OCI-LY1 (cell line): ENCODE results near the gene CAMK2A.

Experiments
- H2AFZ ChIP-seq: fragments of 200-600 bp; sonication (generic), shearing (Covaris generic); 2 replicates; pipeline ENCODE4 v1.6.0; 2014; ENCODE audit warnings: antibody characterized with exemption, mild to moderate bottlenecking, low read length
- H3F3A ChIP-seq: fragments of 200-600 bp; sonication (generic), shearing (Covaris generic); 2 replicates; pipeline ENCODE4 v1.6.0; 2014; ENCODE audit warnings: mild to moderate bottlenecking, antibody characterized with exemption, low read length, moderate library complexity; ENCODE audit not compliant: insufficient read depth
- H3K27ac ChIP-seq: fragments of 200-600 bp; sonication (generic); 2 replicates; pipeline ENCODE4 v1.5.1; 2014; ENCODE audit warnings: low read length, mixed run types, mild to moderate bottlenecking, low read depth; ENCODE audit not compliant: poor library complexity, severe bottlenecking
- H3K27me3 ChIP-seq: fragments of 200-600 bp; sonication (generic); 2 replicates; pipeline ENCODE4 v1.6.0; 2014; ENCODE audit warnings: antibody characterized with exemption, mild to moderate bottlenecking, low read length, moderate library complexity; ENCODE audit not compliant: insufficient read depth
- H3K36me3 ChIP-seq: fragments of 200-600 bp; sonication (generic); 2 replicates; pipeline ENCODE4 v1.6.1; 2014; ENCODE audit warnings: mild to moderate bottlenecking, antibody characterized with exemption, low read length, moderate library complexity, mixed read lengths; ENCODE audit not compliant: insufficient read depth
- H3K4me1 ChIP-seq: fragments of 200-600 bp; sonication (generic); 2 replicates; pipeline ENCODE4 v1.5.1; 2014; ENCODE audit warnings: mild to moderate bottlenecking, low read length, moderate library complexity; ENCODE audit not compliant: insufficient read depth, severe bottlenecking
- H3K4me2 ChIP-seq: fragments of 200-600 bp; sonication (generic), shearing (Covaris generic); 2 replicates; pipeline ENCODE4 v1.6.1; 2014; ENCODE audit warnings: low read length
- H3K4me3 ChIP-seq: fragments of 200-600 bp; sonication (generic); 2 replicates; pipeline ENCODE4 v1.5.1; 2014; ENCODE audit warnings: low read length, low read depth, mild to moderate bottlenecking, mixed read lengths; ENCODE audit not compliant: poor library complexity, severe bottlenecking
- H3K79me2 ChIP-seq: fragments of 200-600 bp; shearing (Covaris generic); 2 replicates; pipeline ENCODE4 v1.6.1; 2016; ENCODE audit warnings: mixed run types, low read length, mixed read lengths; ENCODE audit not compliant: insufficient read depth
- H3K9ac ChIP-seq: fragments of 200-600 bp; sonication (generic), shearing (Covaris generic); 2 replicates; pipeline ENCODE4 v1.6.1; 2014; ENCODE audit warnings: mild to moderate bottlenecking, low read length, mixed read lengths
- H3K9me2 ChIP-seq: fragments of 200-600 bp; sonication (generic), shearing (Covaris generic); 2 replicates; pipeline ENCODE4 v1.6.1; 2014; ENCODE audit warnings: low read depth, mild to moderate bottlenecking, low read length, mixed read lengths
- H3K9me3 ChIP-seq: fragments of 200-600 bp; shearing (Covaris generic); 2 replicates; pipeline ENCODE4 v1.6.1; 2014; ENCODE audit warnings: low read length, mixed read lengths
- H4K20me1 ChIP-seq: fragments of 200-600 bp; sonication (generic), shearing (Covaris generic); 2 replicates; pipeline ENCODE4 v1.6.0; 2016; ENCODE audit warnings: mild to moderate bottlenecking, low read length; ENCODE audit not compliant: insufficient read depth
- CTCF ChIP-seq: fragments of 200-600 bp; sonication (generic), shearing (Covaris generic); IDR thresholded peaks from 2 replicates; pipeline ENCODE4 v1.5.1; 2017; ENCODE audit warnings: mild to moderate bottlenecking, antibody characterized with exemption, low read length, moderate library complexity, mixed read lengths
- EZH2 ChIP-seq: fragments of 200-600 bp; sonication (generic), shearing (Covaris generic); IDR thresholded peaks from 2 replicates; pipeline ENCODE4 v1.8.0; 2017; ENCODE audit warnings: borderline replicate concordance, mixed run types, mild to moderate bottlenecking, antibody characterized with exemption, low read length, moderate library complexity, mixed read lengths

The CAMK2A gene

GRCh38 chr5:150335778-150336177 lies 46.2 kb upstream of the CAMK2A start:
- no peak overlapping the region for H3K4me2 ChIP-seq
- no peak for TF ChIP-seq CTCF
- no peak for TF ChIP-seq EZH2
- H3K79me2 ChIP-seq = no peaks in the 10 kb centered on the region
- H3K9me2 ChIP-seq = no peaks in the 10 kb centered on the region
- H3K4me3 ChIP-seq = no peak overlapping the region
- H4K20me1 ChIP-seq = no peaks in the 10 kb centered on the region
- H2AFZ ChIP-seq = no peak overlapping the region
- H3K27ac ChIP-seq = no peak overlapping the region
- no peaks in the 10 kb centered on the region for H3K4me1 ChIP-seq
- no peak overlapping the region for H3K9ac ChIP-seq
- no peaks in the 10 kb centered on the region for H3F3A ChIP-seq
- no peaks in the 10 kb centered on the region for H3K36me3 ChIP-seq
- 0 out of 2 replicates have a peak, but pooled peaks cover 3% of the 10 kb centered on the region for H3K27me3 ChIP-seq
- no peaks in the 10 kb centered on the region for H3K9me3 ChIP-seq

- Histone ChIP-seq H3K36me3 (no peaks in the 10 kb centered on the region), H3K4me2 (no peak overlapping the region), H4K20me1 (no peaks in the 10 kb centered on the region), H3K9ac (no peak overlapping the region), H3K4me3 (no peak overlapping the region), H3K9me2 (no peaks in the 10 kb centered on the region), H3K27me3 (peaks cover 3% of the 10 kb centered on the region; the same call in 1 of the 2 replicates), H3K27ac (no peak overlapping the region), H3K9me3 (no peaks in the 10 kb centered on the region), H2AFZ (no peak overlapping the region), H3K79me2 (no peaks in the 10 kb centered on the region), H3F3A (no peaks in the 10 kb centered on the region), H3K4me1 (no peaks in the 10 kb centered on the region)
- no peak for TF ChIP-seq EZH2
- TF ChIP-seq CTCF = no peak
These were observed 43.8 kb upstream of the CAMK2A start for GRCh38 chr5:150333400-150333799.

GRCh38 chr5:150329881-150330876 lies 40.6 kb upstream of the CAMK2A start:
- Histone ChIP-seq H3K79me2 (no peaks in the 10 kb centered on the region), H3K4me2 (no peak overlapping the region), H3K9ac (no peak overlapping the region), H3K4me3 (no peak overlapping the region), H3K9me3 (no peaks in the 10 kb centered on the region), H3K27ac (no peak overlapping the region), H3K36me3 (no peaks in the 10 kb centered on the region), H4K20me1 (no peaks in the 10 kb centered on the region), H3K9me2 (no peaks in the 10 kb centered on the region), H3K27me3 (peaks cover 3% of the 10 kb centered on the region; the same call in 1 of the 2 replicates), H3F3A (no peaks in the 10 kb centered on the region), H2AFZ (no peak overlapping the region), H3K4me1 (no peaks in the 10 kb centered on the region)
- TF ChIP-seq EZH2 (no peak), CTCF (no peak)
